Neural progenitor cell (in vitro differentiated cells): ENCODE results near the gene TRIM36. TPM values are rescaled to one million over a fixed set of nuclear protein-coding genes. Genes with fewer than 3 reads are reported as not detected.

ENCODE experiments used
- DNase-seq: peaks from one replicate; pipeline ENCODE4 v3.0.0-alpha.2; 2016; ENCODE audit warnings: low spot score
- H2AFZ ChIP-seq: fragments of 200-600 bp; sonication (generic); replicated peaks from 2 replicates; pipeline ENCODE4 v1.6.1; 2016; ENCODE audit warnings: antibody characterized with exemption
- H3F3A ChIP-seq: fragments of 200-600 bp; sonication (generic); 2 replicates; pipeline ENCODE4 v1.6.1; 2016; ENCODE audit warnings: antibody characterized with exemption, low read depth
- H3K27ac ChIP-seq: fragments of 200-600 bp; sonication (generic); 2 replicates; pipeline ENCODE4 v1.5.1; 2016; ENCODE audit warnings: mild to moderate bottlenecking
- H3K27me3 ChIP-seq: fragments of 200-600 bp; sonication (generic); 2 replicates; pipeline ENCODE4 v1.6.1; 2016; ENCODE audit warnings: mild to moderate bottlenecking, moderate library complexity
- H3K36me3 ChIP-seq: fragments of 200-600 bp; sonication (generic); 2 replicates; pipeline ENCODE4 v1.5.1; 2016
- H3K4me1 ChIP-seq: fragments of 200-600 bp; sonication (generic); 2 replicates; pipeline ENCODE4 v1.6.1; 2016; ENCODE audit warnings: mixed run types
- H3K4me2 ChIP-seq: fragments of 200-600 bp; sonication (generic); 2 replicates; pipeline ENCODE4 v1.6.1; 2016
- H3K4me3 ChIP-seq: fragments of 200-600 bp; sonication (generic); 2 replicates; pipeline ENCODE4 v1.5.1; 2016
- H3K79me2 ChIP-seq: fragments of 200-600 bp; sonication (generic); 2 replicates; pipeline ENCODE4 v1.6.1; 2016; ENCODE audit warnings: low read depth
- H3K9ac ChIP-seq: fragments of 200-600 bp; sonication (generic); 2 replicates; pipeline ENCODE4 v1.6.1; 2016
- H3K9me3 ChIP-seq: fragments of 200-600 bp; sonication (generic); 2 replicates; pipeline ENCODE4 v1.5.1; 2016; ENCODE audit warnings: low read depth
- H4K20me1 ChIP-seq: fragments of 200-600 bp; sonication (generic); 2 replicates; pipeline ENCODE4 v1.6.1; 2016; ENCODE audit warnings: low read depth
- H3K27ac Mint-ChIP-seq: 3 replicates; pipeline ENCODE4 v1.8.0; 2021; ENCODE audit warnings: mixed read lengths
- H3K27me3 Mint-ChIP-seq: 2 replicates; pipeline ENCODE4 v1.8.0; 2022; ENCODE audit warnings: low read depth, mild to moderate bottlenecking, inconsistent platforms, moderate library complexity, mixed read lengths; ENCODE audit not compliant: insufficient read depth
- H3K36me3 Mint-ChIP-seq: 3 replicates; pipeline ENCODE4 v1.8.0; 2021; ENCODE audit warnings: mixed read lengths
- H3K4me1 Mint-ChIP-seq: 3 replicates; pipeline ENCODE4 v1.8.0; 2021; ENCODE audit warnings: mixed read lengths
- H3K4me3 Mint-ChIP-seq: 3 replicates; pipeline ENCODE4 v1.8.0; 2021; ENCODE audit warnings: mild to moderate bottlenecking, moderate library complexity, mixed read lengths
- H3K9me3 Mint-ChIP-seq: 3 replicates; pipeline ENCODE4 v1.8.0; 2020; ENCODE audit warnings: mixed read lengths
- CTCF ChIP-seq: fragments of 200-600 bp; sonication (generic); IDR thresholded peaks from 2 replicates; pipeline ENCODE4 v1.5.1; 2017; ENCODE audit warnings: antibody characterized with exemption, mild to moderate bottlenecking
- EZH2 ChIP-seq: fragments of 200-600 bp; sonication (generic); IDR thresholded peaks from 2 replicates; pipeline ENCODE4 v1.6.1; 2017; ENCODE audit warnings: antibody characterized with exemption, mild to moderate bottlenecking, moderate library complexity
- EZH2phosphoT487 ChIP-seq: fragments of 200-600 bp; sonication (generic); IDR thresholded peaks from 2 replicates; pipeline ENCODE4 v1.6.1; 2017; ENCODE audit warnings: antibody characterized with exemption
- total RNA-seq: library from RNA; depleted of rRNA; stranded (reverse); fragments of >200 nt; gene quantifications from 2 replicates; pipeline ENCODE4 v1.2.3, GENCODE V29; 2015; ENCODE audit warnings: low replicate concordance

TRIM36 gene
- total RNA-seq, 1 donor from 2014 or later: 42.6 TPM

- no peak for DNase-seq
- Histone ChIP-seq H3K4me3 (no peak overlapping the region), H3K4me1 (no peaks in the 10 kb centered on the region), H4K20me1 (no peaks in the 10 kb centered on the region), H3K9me3 (no peaks in the 10 kb centered on the region), H3K9ac (no peak overlapping the region), H3K36me3 (no peaks in the 10 kb centered on the region), H3K4me2 (no peak overlapping the region), H3K27ac (no peak overlapping the region), H2AFZ (no peak overlapping the region), H3K27me3 (no peaks in the 10 kb centered on the region), H3K79me2 (no peaks in the 10 kb centered on the region), H3F3A (no peaks in the 10 kb centered on the region)
- TF ChIP-seq EZH2phosphoT487 (no peak), CTCF (no peak), EZH2 (no peak)
- Mint-ChIP-seq H3K4me3 (no peak overlapping the region), H3K4me1 (no peaks in the 10 kb centered on the region), H3K27me3 (no peaks in the 10 kb centered on the region), H3K36me3 (no peaks in the 10 kb centered on the region), H3K27ac (no peak overlapping the region), H3K9me3 (no peaks in the 10 kb centered on the region)
These were observed 33.2 kb upstream of the TRIM36 start for GRCh38 chr5:115202952-115203351.

GRCh38 chr5:115196161-115196560 is 26.5 kb upstream of the TRIM36 start:
- TF ChIP-seq EZH2phosphoT487 (no peak), EZH2 (no peak), CTCF (no peak)
- Histone ChIP-seq H3K4me1 (no peaks in the 10 kb centered on the region), H3K9me3 (no peaks in the 10 kb centered on the region), H3K9ac (no peak overlapping the region), H3K4me2 (no peak overlapping the region), H3F3A (no peaks in the 10 kb centered on the region), H3K4me3 (no peak overlapping the region), H3K27me3 (no peaks in the 10 kb centered on the region), H3K27ac (no peak overlapping the region), H3K36me3 (no peaks in the 10 kb centered on the region), H3K79me2 (no peaks in the 10 kb centered on the region), H4K20me1 (no peaks in the 10 kb centered on the region), H2AFZ (no peak overlapping the region)
- no peaks in the 10 kb centered on the region for H3K27me3 Mint-ChIP-seq
- no peaks in the 10 kb centered on the region for H3K36me3 Mint-ChIP-seq
- no peaks in the 10 kb centered on the region for H3K9me3 Mint-ChIP-seq
- H3K4me1 Mint-ChIP-seq: no peaks in the 10 kb centered on the region
- no peak overlapping the region for H3K4me3 Mint-ChIP-seq
- DNase-seq: no peak
- no peak overlapping the region for H3K27ac Mint-ChIP-seq

GRCh38 chr5:115194676-115195075 is 25.0 kb upstream of the TRIM36 start:
- no peak overlapping the region for H3K4me2 ChIP-seq
- H3K4me1 ChIP-seq: no peaks in the 10 kb centered on the region
- Mint-ChIP-seq H3K9me3 (no peaks in the 10 kb centered on the region), H3K27ac (no peak overlapping the region), H3K4me1 (no peaks in the 10 kb centered on the region), H3K27me3 (no peaks in the 10 kb centered on the region), H3K36me3 (no peaks in the 10 kb centered on the region), H3K4me3 (no peak overlapping the region)
- no peaks in the 10 kb centered on the region for H3F3A ChIP-seq
- TF ChIP-seq EZH2phosphoT487 (no peak), CTCF (no peak), EZH2 (no peak)
- no peak overlapping the region for H3K27ac ChIP-seq
- H3K4me3 ChIP-seq: no peak overlapping the region
- H3K9me3 ChIP-seq: no peaks in the 10 kb centered on the region
- no peak for DNase-seq
- H3K36me3 ChIP-seq: no peaks in the 10 kb centered on the region
- no peaks in the 10 kb centered on the region for H4K20me1 ChIP-seq
- H2AFZ ChIP-seq: no peak overlapping the region
- no peaks in the 10 kb centered on the region for H3K27me3 ChIP-seq
- no peak overlapping the region for H3K9ac ChIP-seq
- no peaks in the 10 kb centered on the region for H3K79me2 ChIP-seq
